Coronary artery (tissue), 2 donors: ENCODE measurements around the gene MED26.

Source experiments
- DNase-seq: peaks from one replicate; pipeline ENCODE4 v3.0.0-alpha.2; 2017; ENCODE audit warnings: low spot score
- H3K27ac ChIP-seq, 2 donors: fragments of 200-600 bp; sonication (generic); one replicate each; pipeline ENCODE4 v1.5.1; 2016 to 2019
- H3K4me3 ChIP-seq: fragments of 200-600 bp; sonication (generic); 2 replicates; pipeline ENCODE4 v1.5.1; 2016; ENCODE audit warnings: mild to moderate bottlenecking, moderate library complexity
- CTCF ChIP-seq: fragments of 200-600 bp; sonication (generic); IDR thresholded peaks from one replicate; pipeline ENCODE4 v1.5.1; 2019; ENCODE audit warnings: antibody characterized with exemption

MED26 gene

GRCh38 chr19:16649734-16650133 lies 21.7 kb upstream of the MED26 start:
- no peak for DNase-seq
- no peak for TF ChIP-seq CTCF
- Histone ChIP-seq H3K4me3 (no peak overlapping the region), H3K27ac (no peak overlapping the region)

- DNase-seq, result no peak
- no peak for TF ChIP-seq CTCF
- no peak overlapping the region for H3K4me3 ChIP-seq
- no peak overlapping the region for H3K27ac ChIP-seq
Observed at GRCh38 chr19:16645140-16645539, 17.1 kb upstream of the MED26 start.

GRCh38 chr19:16641695-16642094 lies 13.7 kb upstream of the MED26 start:
- Histone ChIP-seq H3K27ac (no peak overlapping the region), H3K4me3 (no peak overlapping the region)
- no peak for TF ChIP-seq CTCF
- DNase-seq, result no peak

GRCh38 chr19:16640951-16641350 lies 12.9 kb upstream of the MED26 start:
- no peak overlapping the region for H3K4me3 ChIP-seq
- DNase-seq, result no peak

GRCh38 chr19:16638666-16639065 lies 10.7 kb upstream of the MED26 start:
- no peak overlapping the region for H3K4me3 ChIP-seq
- no peak for TF ChIP-seq CTCF
- no peak overlapping the region for H3K27ac ChIP-seq
- no peak for DNase-seq

More at GRCh38 chr19:16640951-16641350, 12.9 kb upstream of the MED26 start:
- TF ChIP-seq CTCF, result no peak
- no peak overlapping the region for H3K27ac ChIP-seq

- TF ChIP-seq CTCF, result no peak
- no peak overlapping the region for H3K4me3 ChIP-seq
- DNase-seq, result no peak
- no peak overlapping the region for H3K27ac ChIP-seq
Observed at GRCh38 chr19:16637535-16637934, 9.5 kb upstream of the MED26 start.

- Histone ChIP-seq H3K27ac (no peak overlapping the region), H3K4me3 (no peak overlapping the region)
- no peak for DNase-seq
- no peak for TF ChIP-seq CTCF
Observed at GRCh38 chr19:16631465-16631864, 3.5 kb upstream of the MED26 start.
